GM19397 (cell line): ENCODE results near the gene LRTM1.

Experiments
- ATAC-seq: cut with Tn5 transposase; IDR thresholded peaks from one replicate; pipeline ENCODE4 v1.9.1; 2021; ENCODE audit warnings: mild to moderate bottlenecking, moderate library complexity; ENCODE audit not compliant: unreplicated experiment

The LRTM1 gene

GRCh38 chr3:54928046-54928770 is at the start of gene LRTM1:
Gene LRTM1, minus strand, starts transcription at chr3:54928059. Its CDS starts 148 bp downstream, at chr3:54927911.
- no peak for ATAC-seq

GRCh38 chr3:54977439-54977838 is 49.6 kb upstream of the LRTM1 start:
- no peak for ATAC-seq

DNA sequence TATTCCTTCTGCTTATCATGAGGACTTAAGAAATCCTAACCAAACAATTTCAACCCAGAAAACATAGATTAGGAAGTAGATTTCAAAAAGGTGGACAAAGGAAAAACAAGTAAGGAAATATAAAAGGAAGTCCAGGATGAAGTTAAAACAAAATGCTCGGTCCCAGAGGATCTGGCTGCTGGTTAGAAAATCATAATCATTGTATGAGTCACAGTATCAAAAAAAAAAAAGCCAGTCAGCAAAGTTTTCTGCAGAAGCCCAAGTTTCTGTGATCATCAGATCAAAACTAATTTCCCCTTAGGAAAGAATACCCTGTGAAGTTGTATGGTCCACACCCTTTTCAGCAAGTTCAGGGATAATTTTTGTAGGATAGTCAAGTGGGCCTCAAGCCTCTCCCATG is 43.0 kb upstream of the LRTM1 start:
- ATAC-seq = no peak

GRCh38 chr3:54969652-54970051 is 41.8 kb upstream of the LRTM1 start:
- ATAC-seq = no peak

GRCh38 chr3:54968546-54969172 is 40.8 kb upstream of the LRTM1 start:
- no peak for ATAC-seq

GRCh38 chr3:54967731-54968161 is 39.9 kb upstream of the LRTM1 start:
- no peak for ATAC-seq

GRCh38 chr3:54966979-54967378 is 39.1 kb upstream of the LRTM1 start:
- ATAC-seq = no peak

GRCh38 chr3:54965746-54966145 is 37.9 kb upstream of the LRTM1 start:
- no peak for ATAC-seq

DNA sequence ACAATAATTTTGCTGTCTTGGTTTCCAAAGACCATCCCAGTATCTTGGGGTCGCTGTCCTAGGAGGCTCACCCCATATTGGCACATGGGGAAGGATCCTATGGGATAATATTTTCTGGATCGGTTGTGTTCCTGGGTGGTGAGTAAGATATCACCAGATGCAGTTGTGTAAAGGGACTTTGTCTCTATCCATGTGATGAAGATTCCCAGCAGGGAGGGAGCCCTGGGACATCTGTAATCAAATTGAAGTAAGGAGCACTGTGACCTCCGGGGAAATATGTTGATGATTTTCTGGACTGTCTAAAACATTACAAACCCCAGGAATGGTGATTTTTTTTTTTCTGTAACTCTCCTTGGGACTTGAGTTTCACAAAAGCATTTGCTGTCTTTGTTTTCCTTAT is 36.2 kb upstream of the LRTM1 start:
- no peak for ATAC-seq

DNA sequence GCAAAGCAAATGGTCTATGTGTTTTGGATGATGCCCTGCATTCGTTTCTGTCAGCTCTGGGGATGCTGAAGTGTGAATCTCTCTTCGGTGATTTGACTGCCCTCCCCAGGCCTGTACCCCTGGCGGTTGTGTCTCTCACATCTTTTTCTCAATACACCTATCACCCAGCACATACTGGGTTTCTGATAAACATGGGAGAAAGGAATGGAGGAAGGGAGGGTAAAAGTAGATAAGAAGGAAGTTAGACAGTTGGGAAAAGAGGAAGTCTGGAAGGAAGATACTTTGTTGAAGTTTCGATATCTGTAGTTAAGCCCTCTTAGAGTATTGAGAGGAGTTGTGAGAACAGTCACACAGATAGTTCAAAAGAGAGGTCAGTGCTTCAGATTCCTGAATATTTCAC is 35.8 kb upstream of the LRTM1 start:
- no peak for ATAC-seq

DNA sequence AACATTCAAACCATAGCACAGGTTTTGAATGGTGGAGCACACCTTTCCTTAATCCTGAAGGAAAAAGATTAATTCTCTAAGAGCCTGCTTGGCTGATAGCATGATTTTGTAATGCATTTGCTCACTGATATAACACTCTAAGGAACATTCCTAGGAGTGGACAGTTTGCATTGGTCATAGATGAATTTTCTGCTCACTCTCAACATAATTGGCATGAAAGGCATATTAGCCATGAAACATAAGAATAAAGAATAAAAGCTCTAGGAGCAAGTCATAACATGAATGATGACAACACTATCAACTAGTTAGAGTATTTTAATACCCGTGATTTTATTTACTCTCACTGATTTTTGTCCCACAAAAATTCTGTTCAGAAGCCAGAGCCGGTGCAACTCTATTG is 34.3 kb upstream of the LRTM1 start:
- no peak for ATAC-seq

DNA sequence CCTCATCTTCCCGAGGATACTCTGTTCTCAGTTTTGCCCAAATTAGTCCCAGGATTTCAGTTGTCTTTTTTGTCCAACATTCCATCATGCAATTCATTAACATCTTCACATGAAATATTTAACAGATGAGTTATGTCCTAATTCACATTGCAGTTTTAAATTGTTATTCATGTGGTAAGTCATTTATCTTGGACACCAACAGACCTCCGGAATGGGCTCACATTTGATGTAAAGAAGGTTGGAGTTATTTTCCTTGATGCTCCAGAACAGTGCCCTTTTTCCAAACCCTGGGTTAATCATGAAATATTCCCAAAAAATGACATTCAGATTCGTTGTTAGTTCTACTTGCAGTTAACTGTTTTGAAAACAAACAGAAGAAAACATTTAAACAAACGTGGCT is 32.8 kb upstream of the LRTM1 start:
- no peak for ATAC-seq

DNA sequence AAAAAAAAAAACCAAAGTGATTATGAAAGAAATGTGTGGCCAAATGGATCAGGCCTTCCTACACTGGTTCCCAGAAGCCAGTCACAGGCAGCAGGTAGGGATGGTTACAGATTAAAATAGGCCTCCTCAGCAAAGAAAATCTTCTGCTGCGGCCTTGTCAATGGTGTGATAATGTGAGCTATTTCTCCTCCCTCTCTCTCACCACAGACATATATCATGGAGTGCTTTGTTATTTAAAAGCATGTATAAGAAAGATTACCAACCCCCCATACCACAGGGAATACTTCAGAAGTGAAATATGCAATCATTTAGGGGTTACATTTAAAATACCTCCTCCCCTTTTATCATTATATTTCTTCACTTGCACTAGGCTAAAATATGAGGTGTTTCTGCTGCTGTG is 32.2 kb upstream of the LRTM1 start:
- no peak for ATAC-seq

DNA sequence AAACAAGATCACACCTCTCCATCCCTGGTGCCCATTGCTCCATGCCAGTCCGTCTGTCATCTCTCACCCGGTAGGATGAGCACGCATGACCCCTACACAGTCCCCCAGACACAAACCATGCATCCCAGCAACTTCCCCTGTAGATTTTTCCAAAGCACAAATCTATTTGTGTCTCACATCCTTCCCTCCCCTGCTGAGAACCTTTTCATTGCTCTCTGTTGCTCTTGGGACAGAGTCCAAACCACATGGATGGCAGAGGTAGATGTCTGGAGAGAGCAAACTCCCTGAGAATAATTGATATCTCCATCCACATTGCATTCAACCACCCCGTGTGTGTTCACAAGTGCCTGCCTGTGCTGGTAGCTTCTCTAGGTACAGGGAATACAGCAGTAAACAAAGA is 29.9 kb upstream of the LRTM1 start:
- no peak for ATAC-seq

GRCh38 chr3:54955941-54956340 is 28.1 kb upstream of the LRTM1 start:
- ATAC-seq = no peak

DNA sequence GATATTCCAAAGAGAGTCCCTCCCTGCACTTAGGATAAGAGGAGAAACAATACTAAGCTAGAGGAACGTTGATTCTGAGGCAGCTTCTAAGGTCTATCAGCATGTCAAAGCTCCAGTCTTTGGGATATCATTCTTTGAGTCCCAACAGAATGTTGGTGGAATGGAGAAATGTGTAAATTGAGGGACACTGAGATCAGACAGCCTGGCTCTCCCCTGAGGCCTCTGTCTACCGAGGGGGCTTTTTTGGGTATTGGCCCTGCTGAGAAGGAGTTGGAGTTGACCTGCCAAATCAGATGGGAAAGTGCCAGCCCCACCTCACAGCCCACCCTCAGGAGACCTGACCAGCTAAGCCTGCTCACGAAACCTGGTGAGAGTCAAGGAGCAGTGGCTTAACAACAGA is 27.6 kb upstream of the LRTM1 start:
- no peak for ATAC-seq

DNA sequence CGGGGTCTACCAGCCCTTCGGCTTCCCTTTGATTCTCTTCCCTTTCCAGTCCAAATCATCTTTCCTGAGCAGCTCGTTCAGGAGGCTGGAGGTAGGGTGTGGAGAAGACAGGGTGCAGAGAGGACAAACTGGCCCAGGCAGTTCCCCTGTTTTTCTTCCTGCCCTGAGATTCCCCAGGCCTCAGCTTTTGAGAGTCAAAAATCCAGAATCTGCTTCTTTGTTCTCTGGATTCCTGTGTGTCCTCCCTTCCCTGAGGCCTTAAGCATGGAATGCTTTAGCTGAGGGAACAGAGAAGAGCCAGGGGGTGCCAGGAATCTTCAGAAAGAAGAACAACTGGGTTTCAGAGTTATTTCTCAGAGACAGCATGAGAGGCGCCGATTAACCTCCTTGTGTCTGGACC is 26.7 kb upstream of the LRTM1 start:
- no peak for ATAC-seq

- no peak for ATAC-seq
Measured at GRCh38 chr3:54954022-54954421, 26.2 kb upstream of the LRTM1 start.

GRCh38 chr3:54951405-54951804 is 23.5 kb upstream of the LRTM1 start:
- no peak for ATAC-seq

GRCh38 chr3:54950391-54951003 is 22.6 kb upstream of the LRTM1 start:
- no peak for ATAC-seq

GRCh38 chr3:54949491-54950044 is 21.7 kb upstream of the LRTM1 start:
- ATAC-seq = no peak
